Parathyroid adenoma (tissue), 2 donors: ENCODE results near the gene MPZL1.

Experiments
- H2AFZ ChIP-seq: fragments of 300-600 bp; sonication (generic); one replicate; pipeline ENCODE4 v1.7.0; 2017; ENCODE audit warnings: antibody characterized with exemption, mild to moderate bottlenecking
- H3K27ac ChIP-seq: fragments of 300-600 bp; sonication (generic); one replicate; pipeline ENCODE4 v1.7.0; 2017
- H3K27me3 ChIP-seq: fragments of 300-600 bp; sonication (generic); one replicate; pipeline ENCODE4 v1.7.0; 2017; ENCODE audit warnings: low read length; ENCODE audit not compliant: control insufficient read depth, insufficient read depth
- H3K36me3 ChIP-seq: fragments of 300-600 bp; sonication (generic); one replicate; pipeline ENCODE4 v1.7.0; 2017; ENCODE audit warnings: low read length; ENCODE audit not compliant: control insufficient read depth, insufficient read depth
- H3K4me1 ChIP-seq: fragments of 300-600 bp; sonication (generic); one replicate; pipeline ENCODE4 v1.7.0; 2017; ENCODE audit warnings: control low read depth
- H3K4me2 ChIP-seq: fragments of 300-600 bp; sonication (generic); one replicate; pipeline ENCODE4 v1.7.0; 2017; ENCODE audit warnings: low read length
- H3K4me3 ChIP-seq: fragments of 300-600 bp; sonication (generic); one replicate; pipeline ENCODE4 v1.7.0; 2017; ENCODE audit warnings: low read depth, low read length
- H3K79me2 ChIP-seq: fragments of 300-600 bp; sonication (generic); one replicate; pipeline ENCODE4 v1.7.0; 2017; ENCODE audit warnings: control low read depth
- H3K9ac ChIP-seq: fragments of 300-600 bp; sonication (generic); one replicate; pipeline ENCODE4 v1.7.0; 2017; ENCODE audit warnings: mild to moderate bottlenecking
- H3K9me3 ChIP-seq: fragments of 300-600 bp; sonication (generic); one replicate; pipeline ENCODE4 v1.7.0; 2017; ENCODE audit warnings: low read length; ENCODE audit not compliant: control insufficient read depth
- CTCF ChIP-seq: fragments of 300-600 bp; sonication (generic); IDR thresholded peaks from one replicate; pipeline ENCODE4 v1.7.0; 2017; ENCODE audit warnings: antibody characterized with exemption, mild to moderate bottlenecking
- donor health status: primary hyperparathyroidism.

The MPZL1 gene

DNA sequence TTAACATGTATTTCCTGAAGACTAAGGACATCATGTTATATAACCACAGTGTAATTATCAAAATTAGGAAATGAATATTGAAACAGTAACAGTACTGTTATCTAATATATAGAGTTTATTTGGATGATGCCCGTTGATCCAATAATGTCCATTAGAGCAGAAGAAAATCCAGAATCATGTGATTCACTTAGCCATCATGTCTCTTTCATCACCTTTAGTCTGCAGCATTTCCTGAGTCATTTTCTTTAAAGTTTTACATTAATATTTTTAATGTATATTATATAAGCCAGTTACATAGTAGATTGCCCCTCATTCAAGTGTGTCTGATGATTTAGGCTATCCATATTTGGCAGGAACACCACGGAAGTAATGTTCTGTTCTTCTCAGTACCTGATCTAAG lies 28.9 kb downstream of the MPZL1 start:
- H3K27ac ChIP-seq = no peak overlapping the region
- no peaks in the 10 kb centered on the region for H3K36me3 ChIP-seq
- H3K9me3 ChIP-seq = no peaks in the 10 kb centered on the region
- peaks cover 3% of the 10 kb centered on the region for H3K4me1 ChIP-seq
- no peak overlapping the region for H2AFZ ChIP-seq
- TF ChIP-seq CTCF = no peak
- H3K4me3 ChIP-seq = no peak overlapping the region
- H3K9ac ChIP-seq = no peak overlapping the region
- no peaks in the 10 kb centered on the region for H3K27me3 ChIP-seq
- no peak overlapping the region for H3K4me2 ChIP-seq
- H3K79me2 ChIP-seq = no peaks in the 10 kb centered on the region

DNA sequence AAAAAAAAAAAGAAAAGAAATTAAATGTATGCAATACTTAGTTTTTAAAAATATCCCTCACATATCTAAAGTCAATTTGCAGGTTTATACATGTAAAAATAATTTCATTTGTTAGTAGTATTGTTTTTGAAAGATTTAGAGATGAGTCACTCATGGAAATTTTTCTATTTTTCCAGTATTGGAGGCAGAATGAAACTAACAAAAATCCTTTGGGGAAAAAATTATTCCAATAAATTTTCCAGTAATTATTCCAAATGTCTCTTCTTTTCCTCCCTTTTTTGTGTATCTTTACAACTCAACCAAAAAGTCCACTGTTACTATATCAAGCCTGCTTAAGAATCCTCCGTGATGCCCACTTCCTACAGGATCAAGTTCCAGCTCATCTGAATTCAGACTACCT lies 29.9 kb downstream of the MPZL1 start:
- peaks cover 3% of the 10 kb centered on the region for H3K4me1 ChIP-seq

GRCh38 chr1:167752219-167752985 lies 30.6 kb downstream of the MPZL1 start:
- peaks cover 3% of the 10 kb centered on the region for H3K4me1 ChIP-seq
- H3K9ac ChIP-seq = no peak overlapping the region
- H3K4me3 ChIP-seq = no peak overlapping the region
- no peaks in the 10 kb centered on the region for H3K79me2 ChIP-seq
- no peak overlapping the region for H2AFZ ChIP-seq
- no peak overlapping the region for H3K4me2 ChIP-seq
- no peaks in the 10 kb centered on the region for H3K36me3 ChIP-seq
- TF ChIP-seq CTCF = no peak
- no peaks in the 10 kb centered on the region for H3K27me3 ChIP-seq
- H3K27ac ChIP-seq = no peak overlapping the region
- H3K9me3 ChIP-seq = no peaks in the 10 kb centered on the region

More for the DNA sequence above, 29.9 kb downstream of the MPZL1 start:
- TF ChIP-seq CTCF = no peak
- Histone ChIP-seq H3K4me2 (no peak overlapping the region), H3K9ac (no peak overlapping the region), H3K27ac (no peak overlapping the region), H3K36me3 (no peaks in the 10 kb centered on the region), H3K4me3 (no peak overlapping the region), H3K9me3 (no peaks in the 10 kb centered on the region), H3K27me3 (no peaks in the 10 kb centered on the region), H2AFZ (no peak overlapping the region), H3K79me2 (no peaks in the 10 kb centered on the region)

- Histone ChIP-seq H3K79me2 (no peaks in the 10 kb centered on the region), H3K9ac (no peak overlapping the region), H3K27ac (no peak overlapping the region), H3K9me3 (no peaks in the 10 kb centered on the region), H2AFZ (no peak overlapping the region), H3K4me1 (peaks cover 3% of the 10 kb centered on the region), H3K4me2 (no peak overlapping the region), H3K27me3 (no peaks in the 10 kb centered on the region), H3K36me3 (no peaks in the 10 kb centered on the region), H3K4me3 (no peak overlapping the region)
- TF ChIP-seq CTCF = no peak
Measured at GRCh38 chr1:167755654-167756053, 33.9 kb downstream of the MPZL1 start.
